Neural progenitor cell (in vitro differentiated cells): ENCODE measurements around the gene ADCY1. TPM values are rescaled to one million over a fixed set of nuclear protein-coding genes. Genes with fewer than 3 reads are reported as not detected.

Experiments used
- DNase-seq: peaks from one replicate; pipeline ENCODE4 v3.0.0-alpha.2; 2016; ENCODE audit warnings: low spot score
- H2AFZ ChIP-seq: fragments of 200-600 bp; sonication (generic); replicated peaks from 2 replicates; pipeline ENCODE4 v1.6.1; 2016; ENCODE audit warnings: antibody characterized with exemption
- H3F3A ChIP-seq: fragments of 200-600 bp; sonication (generic); 2 replicates; pipeline ENCODE4 v1.6.1; 2016; ENCODE audit warnings: antibody characterized with exemption, low read depth
- H3K27ac ChIP-seq: fragments of 200-600 bp; sonication (generic); 2 replicates; pipeline ENCODE4 v1.5.1; 2016; ENCODE audit warnings: mild to moderate bottlenecking
- H3K27me3 ChIP-seq: fragments of 200-600 bp; sonication (generic); 2 replicates; pipeline ENCODE4 v1.6.1; 2016; ENCODE audit warnings: mild to moderate bottlenecking, moderate library complexity
- H3K36me3 ChIP-seq: fragments of 200-600 bp; sonication (generic); 2 replicates; pipeline ENCODE4 v1.5.1; 2016
- H3K4me1 ChIP-seq: fragments of 200-600 bp; sonication (generic); 2 replicates; pipeline ENCODE4 v1.6.1; 2016; ENCODE audit warnings: mixed run types
- H3K4me2 ChIP-seq: fragments of 200-600 bp; sonication (generic); 2 replicates; pipeline ENCODE4 v1.6.1; 2016
- H3K4me3 ChIP-seq: fragments of 200-600 bp; sonication (generic); 2 replicates; pipeline ENCODE4 v1.5.1; 2016
- H3K79me2 ChIP-seq: fragments of 200-600 bp; sonication (generic); 2 replicates; pipeline ENCODE4 v1.6.1; 2016; ENCODE audit warnings: low read depth
- H3K9ac ChIP-seq: fragments of 200-600 bp; sonication (generic); 2 replicates; pipeline ENCODE4 v1.6.1; 2016
- H3K9me3 ChIP-seq: fragments of 200-600 bp; sonication (generic); 2 replicates; pipeline ENCODE4 v1.5.1; 2016; ENCODE audit warnings: low read depth
- H4K20me1 ChIP-seq: fragments of 200-600 bp; sonication (generic); 2 replicates; pipeline ENCODE4 v1.6.1; 2016; ENCODE audit warnings: low read depth
- H3K27ac Mint-ChIP-seq: 3 replicates; pipeline ENCODE4 v1.8.0; 2021; ENCODE audit warnings: mixed read lengths
- H3K27me3 Mint-ChIP-seq: 2 replicates; pipeline ENCODE4 v1.8.0; 2022; ENCODE audit warnings: low read depth, mild to moderate bottlenecking, inconsistent platforms, moderate library complexity, mixed read lengths; ENCODE audit not compliant: insufficient read depth
- H3K36me3 Mint-ChIP-seq: 3 replicates; pipeline ENCODE4 v1.8.0; 2021; ENCODE audit warnings: mixed read lengths
- H3K4me1 Mint-ChIP-seq: 3 replicates; pipeline ENCODE4 v1.8.0; 2021; ENCODE audit warnings: mixed read lengths
- H3K4me3 Mint-ChIP-seq: 3 replicates; pipeline ENCODE4 v1.8.0; 2021; ENCODE audit warnings: mild to moderate bottlenecking, moderate library complexity, mixed read lengths
- H3K9me3 Mint-ChIP-seq: 3 replicates; pipeline ENCODE4 v1.8.0; 2020; ENCODE audit warnings: mixed read lengths
- EZH2 ChIP-seq: fragments of 200-600 bp; sonication (generic); IDR thresholded peaks from 2 replicates; pipeline ENCODE4 v1.6.1; 2017; ENCODE audit warnings: antibody characterized with exemption, mild to moderate bottlenecking, moderate library complexity
- EZH2phosphoT487 ChIP-seq: fragments of 200-600 bp; sonication (generic); IDR thresholded peaks from 2 replicates; pipeline ENCODE4 v1.6.1; 2017; ENCODE audit warnings: antibody characterized with exemption
- total RNA-seq: library from RNA; depleted of rRNA; stranded (reverse); fragments of >200 nt; gene quantifications from 2 replicates; pipeline ENCODE4 v1.2.3, GENCODE V29; 2015; ENCODE audit warnings: low replicate concordance
- TF ChIP-seq, protein P1 (sequence below): fragments of 200-600 bp; sonication (generic); IDR thresholded peaks from 2 replicates; pipeline ENCODE4 v1.5.1; 2017; ENCODE audit warnings: antibody characterized with exemption, mild to moderate bottlenecking

The ADCY1 gene
- total RNA-seq, 1 donor from 2014 or later = 7.4 TPM

GRCh38 chr7:45677311-45677900 lies 103.2 kb downstream of the ADCY1 start:
- H4K20me1 ChIP-seq = no peaks in the 10 kb centered on the region
- H3K4me2 ChIP-seq = no peak overlapping the region
- H3K9me3 ChIP-seq = no peaks in the 10 kb centered on the region
- DNase-seq = no peak
- no peak overlapping the region for H3K4me3 Mint-ChIP-seq
- H3K27me3 ChIP-seq = no peaks in the 10 kb centered on the region
- no peak overlapping the region for H3K27ac ChIP-seq
- H3K27me3 Mint-ChIP-seq = no peaks in the 10 kb centered on the region
- no peaks in the 10 kb centered on the region for H3K36me3 ChIP-seq
- no peak overlapping the region for H3K27ac Mint-ChIP-seq
- H2AFZ ChIP-seq = no peak overlapping the region
- TF ChIP-seq EZH2 (no peak), EZH2phosphoT487 (no peak)
- TF ChIP-seq, protein P1, sequence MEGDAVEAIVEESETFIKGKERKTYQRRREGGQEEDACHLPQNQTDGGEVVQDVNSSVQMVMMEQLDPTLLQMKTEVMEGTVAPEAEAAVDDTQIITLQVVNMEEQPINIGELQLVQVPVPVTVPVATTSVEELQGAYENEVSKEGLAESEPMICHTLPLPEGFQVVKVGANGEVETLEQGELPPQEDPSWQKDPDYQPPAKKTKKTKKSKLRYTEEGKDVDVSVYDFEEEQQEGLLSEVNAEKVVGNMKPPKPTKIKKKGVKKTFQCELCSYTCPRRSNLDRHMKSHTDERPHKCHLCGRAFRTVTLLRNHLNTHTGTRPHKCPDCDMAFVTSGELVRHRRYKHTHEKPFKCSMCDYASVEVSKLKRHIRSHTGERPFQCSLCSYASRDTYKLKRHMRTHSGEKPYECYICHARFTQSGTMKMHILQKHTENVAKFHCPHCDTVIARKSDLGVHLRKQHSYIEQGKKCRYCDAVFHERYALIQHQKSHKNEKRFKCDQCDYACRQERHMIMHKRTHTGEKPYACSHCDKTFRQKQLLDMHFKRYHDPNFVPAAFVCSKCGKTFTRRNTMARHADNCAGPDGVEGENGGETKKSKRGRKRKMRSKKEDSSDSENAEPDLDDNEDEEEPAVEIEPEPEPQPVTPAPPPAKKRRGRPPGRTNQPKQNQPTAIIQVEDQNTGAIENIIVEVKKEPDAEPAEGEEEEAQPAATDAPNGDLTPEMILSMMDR = no peak
- H3K4me1 Mint-ChIP-seq = no peaks in the 10 kb centered on the region
- H3F3A ChIP-seq = no peaks in the 10 kb centered on the region
- H3K4me1 ChIP-seq = no peaks in the 10 kb centered on the region
- H3K9ac ChIP-seq = no peak overlapping the region
- H3K4me3 ChIP-seq = no peak overlapping the region
- peaks cover 3% of the 10 kb centered on the region for H3K36me3 Mint-ChIP-seq
- peaks cover 6% of the 10 kb centered on the region for H3K9me3 Mint-ChIP-seq
- H3K79me2 ChIP-seq = no peaks in the 10 kb centered on the region

DNA sequence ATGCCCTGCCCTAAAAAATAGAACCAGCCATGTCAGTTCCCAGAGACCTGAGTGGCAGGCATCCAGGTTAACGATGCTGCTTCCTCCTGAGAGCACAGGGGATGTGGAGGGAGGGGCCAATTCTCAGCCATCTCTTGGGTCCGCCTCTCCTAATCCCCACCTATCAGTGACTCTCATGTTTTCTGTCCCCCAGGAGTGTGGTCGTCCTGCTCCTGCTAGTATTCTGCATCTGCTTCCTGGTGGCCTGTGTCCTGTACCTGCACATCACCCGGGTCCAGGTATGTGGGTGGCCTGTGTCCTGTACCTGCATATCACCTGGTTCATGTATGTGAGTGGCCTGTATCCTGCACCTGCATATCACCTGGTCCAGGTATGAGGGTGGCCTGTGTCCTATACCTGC lies 105.3 kb downstream of the ADCY1 start:
- no peaks in the 10 kb centered on the region for H3K27me3 ChIP-seq
- no peak overlapping the region for H2AFZ ChIP-seq
- peaks cover 2% of the 10 kb centered on the region for H3K27me3 Mint-ChIP-seq
- H3F3A ChIP-seq = no peaks in the 10 kb centered on the region
- no peaks in the 10 kb centered on the region for H3K4me1 ChIP-seq
- no peaks in the 10 kb centered on the region for H3K36me3 ChIP-seq
- H3K4me3 ChIP-seq = no peak overlapping the region
- H3K9ac ChIP-seq = no peak overlapping the region
- no peaks in the 10 kb centered on the region for H3K9me3 ChIP-seq
- no peak overlapping the region for H3K27ac ChIP-seq
- no peak overlapping the region for H3K4me2 ChIP-seq
- H3K9me3 Mint-ChIP-seq = peaks cover 6% of the 10 kb centered on the region
- no peaks in the 10 kb centered on the region for H4K20me1 ChIP-seq
- peaks cover 3% of the 10 kb centered on the region for H3K36me3 Mint-ChIP-seq
- H3K4me3 Mint-ChIP-seq = no peak overlapping the region
- H3K27ac Mint-ChIP-seq = no peak overlapping the region
- H3K79me2 ChIP-seq = no peaks in the 10 kb centered on the region
- no peaks in the 10 kb centered on the region for H3K4me1 Mint-ChIP-seq
- DNase-seq = no peak
- TF ChIP-seq, protein P1 = no peak

DNA sequence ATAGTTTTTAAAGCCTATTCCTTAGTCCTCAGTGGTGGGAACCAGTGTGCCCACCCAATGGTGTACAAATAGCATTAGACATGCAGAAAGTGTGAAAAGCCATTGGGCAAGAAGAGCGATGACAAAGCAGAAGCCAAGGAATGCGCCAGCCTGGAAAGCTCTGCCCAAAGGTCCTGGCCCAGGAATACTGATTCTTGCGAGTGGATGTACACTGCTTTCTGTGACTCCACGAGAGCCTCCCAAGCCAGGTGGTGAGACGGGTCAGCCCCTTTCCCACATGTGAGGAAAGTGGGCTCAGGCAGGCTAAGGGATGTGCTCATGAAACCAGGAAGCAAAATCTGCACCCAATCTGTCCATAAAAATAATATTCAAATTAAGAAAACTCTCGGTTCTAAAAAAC lies 106.6 kb downstream of the ADCY1 start:
- Mint-ChIP-seq H3K27ac (no peak overlapping the region), H3K27me3 (peaks cover 7% of the 10 kb centered on the region), H3K9me3 (peaks cover 6% of the 10 kb centered on the region), H3K4me3 (no peak overlapping the region), H3K4me1 (no peaks in the 10 kb centered on the region), H3K36me3 (peaks cover 3% of the 10 kb centered on the region)
- Histone ChIP-seq H3K9ac (no peak overlapping the region), H3K4me2 (no peak overlapping the region), H3F3A (no peaks in the 10 kb centered on the region), H4K20me1 (no peaks in the 10 kb centered on the region), H3K79me2 (no peaks in the 10 kb centered on the region), H2AFZ (no peak overlapping the region), H3K36me3 (no peaks in the 10 kb centered on the region), H3K27ac (no peak overlapping the region), H3K9me3 (no peaks in the 10 kb centered on the region), H3K4me1 (no peaks in the 10 kb centered on the region), H3K4me3 (no peak overlapping the region), H3K27me3 (no peaks in the 10 kb centered on the region)
- TF ChIP-seq, protein P1 = no peak
- TF ChIP-seq EZH2phosphoT487 = no peak
- no peak for DNase-seq
